Panc1 (cell line): ENCODE results near the gene TLR6. TPM values are rescaled to one million over a fixed set of nuclear protein-coding genes. Genes with fewer than 3 reads are reported as not detected.

ENCODE experiments used
- ATAC-seq: fragments of 200-7000 bp; cut with Tn5 transposase; 2 replicates; pipeline ENCODE4 v1.9.1; 2020; ENCODE audit warnings: mild to moderate bottlenecking, moderate library complexity
- BruUV-seq: library from RNA; stranded (reverse); fragments of 400-500 nt; replicated peaks from 2 replicates; lab custom pipeline; 2021; lab: Mats Ljungman, UMichigan
- CTCF ChIA-PET: fragments of 300-600 bp; sonication (Branson Sonifier 250); formaldehyde crosslinking; loops from one replicate; lab custom pipeline; 2022; ENCODE audit warnings: antibody characterized with exemption; lab: Charles Lee
- POLR2A ChIA-PET: fragments of 300-600 bp; sonication (Branson Sonifier 250); formaldehyde crosslinking; loops from one replicate; lab custom pipeline; 2022; ENCODE audit warnings: antibody characterized with exemption; lab: Charles Lee
- DNase-seq: peaks from one replicate; pipeline ENCODE4 v3.0.0-alpha.2; 2010; ENCODE audit warnings: low read depth, low spot score
- H3K27ac ChIP-seq: 2 replicates; pipeline ENCODE4 v1.5.1; 2011; ENCODE audit warnings: mild to moderate bottlenecking, low read length, inconsistent platforms
- H3K27me3 ChIP-seq: fragments of 200-500 bp; sonication (Bioruptor generic); 2 replicates; pipeline ENCODE4 v1.6.0; 2014; ENCODE audit warnings: low read length, inconsistent platforms; ENCODE audit not compliant: control insufficient read depth, insufficient read depth
- H3K36me3 ChIP-seq: fragments of 200-500 bp; sonication (Bioruptor generic); 2 replicates; pipeline ENCODE4 v1.5.1; 2014; ENCODE audit warnings: inconsistent platforms, mild to moderate bottlenecking, low read length, moderate library complexity; ENCODE audit not compliant: control insufficient read depth, insufficient read depth
- H3K4me1 ChIP-seq: 2 replicates; pipeline ENCODE4 v1.5.1; 2011; ENCODE audit warnings: inconsistent platforms, mild to moderate bottlenecking, low read length, moderate library complexity; ENCODE audit not compliant: control insufficient read depth, insufficient read depth
- H3K4me3 ChIP-seq, 2 experiments: 2 replicates each; pipeline ENCODE4 v1.5.1; 2011 to 2012; ENCODE audit warnings: low read depth in 2 of 2, low read length in 2 of 2, mild to moderate bottlenecking in 2 of 2, inconsistent platforms in 1 of 2, moderate library complexity in 1 of 2
- H3K9me3 ChIP-seq: fragments of 200-500 bp; sonication (Bioruptor generic); 2 replicates; pipeline ENCODE4 v1.5.1; 2014; ENCODE audit warnings: low read depth, mild to moderate bottlenecking, inconsistent platforms, low read length, moderate library complexity; ENCODE audit not compliant: control insufficient read depth, insufficient read depth
- POLR2AphosphoS5 ChIP-seq: IDR thresholded peaks from 2 replicates; pipeline ENCODE4 v1.6.1; 2012; ENCODE audit warnings: mild to moderate bottlenecking, low read depth, low read length, moderate library complexity
- SIN3A ChIP-seq: IDR thresholded peaks from 2 replicates; pipeline ENCODE4 v1.6.1; 2012; ENCODE audit warnings: low read depth, mild to moderate bottlenecking, low read length, moderate library complexity, borderline replicate concordance; ENCODE audit not compliant: insufficient read depth
- TCF7L2 ChIP-seq: IDR thresholded peaks from 2 replicates; pipeline ENCODE4 v1.6.1; 2011; ENCODE audit warnings: mild to moderate bottlenecking, low read depth, low read length, inconsistent platforms
- in situ Hi-C: cut with HindIII; loops from 2 replicates; pipeline ENCODE4 v1.10.0; 2016; ENCODE audit warnings: low sequenced_read_pairs, low pct_unique_long_range_greater_than_20kb
- intact Hi-C: fragments of 100-400 bp; cut with micrococcal nuclease; formaldehyde crosslinking; loops from one replicate; pipeline ENCODE4 v1.10.0; 2022; ENCODE audit not compliant: unreplicated experiment
- total RNA-seq: library from RNA; stranded (reverse); gene quantifications from one replicate; pipeline ENCODE4 v1.2.1, GENCODE V29; 2021; ENCODE audit not compliant: unreplicated experiment
- TF ChIP-seq, protein P1 (sequence below): fragments of 450-650 bp; IDR thresholded peaks from 2 replicates; pipeline ENCODE4 v1.5.1; 2017; ENCODE audit warnings: mild to moderate bottlenecking
- TF ChIP-seq, protein P2 (sequence below), 2 experiments: IDR thresholded peaks; 2 replicates each; pipeline ENCODE4 v1.6.1; 2011 to 2012; ENCODE audit warnings: low read depth in 2 of 2, control low read depth in 1 of 2, low read length in 1 of 2, mild to moderate bottlenecking in 1 of 2, moderate library complexity in 1 of 2; ENCODE audit not compliant: insufficient read depth in 1 of 2

TLR6 gene
- total RNA-seq, 1 experiment from 2014 or later = 1.1 TPM

DNA sequence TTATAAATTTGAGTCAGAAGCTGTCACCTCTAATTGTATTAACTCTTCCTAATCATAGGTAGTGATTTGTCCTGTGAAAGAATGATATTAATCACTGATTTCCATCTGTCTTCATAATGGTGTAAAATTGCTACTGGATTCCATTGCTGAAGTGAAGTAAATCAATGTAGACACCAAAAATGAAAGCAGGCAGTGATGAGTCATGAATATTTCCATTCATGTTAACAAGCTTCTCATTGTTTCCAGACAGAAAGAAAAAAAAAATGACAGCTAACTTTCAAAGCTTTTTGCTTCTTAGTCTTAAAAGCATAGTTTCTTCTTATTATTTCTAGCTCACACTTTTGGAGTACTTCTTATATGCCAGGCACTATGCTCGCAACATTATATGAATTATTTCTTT is 32.5 kb upstream of the TLR6 start:
- BruUV-seq = no TSS peak
- ATAC-seq (no peak), DNase-seq (no peak)
- in situ Hi-C loops = no loop called here
- Histone ChIP-seq H3K4me1 (peaks cover 2% of the 10 kb centered on the region), H3K9me3 (no peaks in the 10 kb centered on the region), H3K36me3 (no peaks in the 10 kb centered on the region; the same call in 1 of the 2 replicates), H3K27ac (0 out of 2 replicates have a peak overlapping the region, but pooled peaks have one; percentile 29), H3K27me3 (no peaks in the 10 kb centered on the region), H3K4me3 (no peak overlapping the region)
- intact Hi-C loops = no loop called here
- POLR2A ChIA-PET = interaction anchor here (1.0 kb wide), 1 partner anchor 57 kb away, joined by 6 read pairs; no protein-coding TSS in a partner anchor
- no peak for TF ChIP-seq SIN3A
- TF ChIP-seq, protein P1, sequence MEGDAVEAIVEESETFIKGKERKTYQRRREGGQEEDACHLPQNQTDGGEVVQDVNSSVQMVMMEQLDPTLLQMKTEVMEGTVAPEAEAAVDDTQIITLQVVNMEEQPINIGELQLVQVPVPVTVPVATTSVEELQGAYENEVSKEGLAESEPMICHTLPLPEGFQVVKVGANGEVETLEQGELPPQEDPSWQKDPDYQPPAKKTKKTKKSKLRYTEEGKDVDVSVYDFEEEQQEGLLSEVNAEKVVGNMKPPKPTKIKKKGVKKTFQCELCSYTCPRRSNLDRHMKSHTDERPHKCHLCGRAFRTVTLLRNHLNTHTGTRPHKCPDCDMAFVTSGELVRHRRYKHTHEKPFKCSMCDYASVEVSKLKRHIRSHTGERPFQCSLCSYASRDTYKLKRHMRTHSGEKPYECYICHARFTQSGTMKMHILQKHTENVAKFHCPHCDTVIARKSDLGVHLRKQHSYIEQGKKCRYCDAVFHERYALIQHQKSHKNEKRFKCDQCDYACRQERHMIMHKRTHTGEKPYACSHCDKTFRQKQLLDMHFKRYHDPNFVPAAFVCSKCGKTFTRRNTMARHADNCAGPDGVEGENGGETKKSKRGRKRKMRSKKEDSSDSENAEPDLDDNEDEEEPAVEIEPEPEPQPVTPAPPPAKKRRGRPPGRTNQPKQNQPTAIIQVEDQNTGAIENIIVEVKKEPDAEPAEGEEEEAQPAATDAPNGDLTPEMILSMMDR = no peak
- TF ChIP-seq, protein P2, sequence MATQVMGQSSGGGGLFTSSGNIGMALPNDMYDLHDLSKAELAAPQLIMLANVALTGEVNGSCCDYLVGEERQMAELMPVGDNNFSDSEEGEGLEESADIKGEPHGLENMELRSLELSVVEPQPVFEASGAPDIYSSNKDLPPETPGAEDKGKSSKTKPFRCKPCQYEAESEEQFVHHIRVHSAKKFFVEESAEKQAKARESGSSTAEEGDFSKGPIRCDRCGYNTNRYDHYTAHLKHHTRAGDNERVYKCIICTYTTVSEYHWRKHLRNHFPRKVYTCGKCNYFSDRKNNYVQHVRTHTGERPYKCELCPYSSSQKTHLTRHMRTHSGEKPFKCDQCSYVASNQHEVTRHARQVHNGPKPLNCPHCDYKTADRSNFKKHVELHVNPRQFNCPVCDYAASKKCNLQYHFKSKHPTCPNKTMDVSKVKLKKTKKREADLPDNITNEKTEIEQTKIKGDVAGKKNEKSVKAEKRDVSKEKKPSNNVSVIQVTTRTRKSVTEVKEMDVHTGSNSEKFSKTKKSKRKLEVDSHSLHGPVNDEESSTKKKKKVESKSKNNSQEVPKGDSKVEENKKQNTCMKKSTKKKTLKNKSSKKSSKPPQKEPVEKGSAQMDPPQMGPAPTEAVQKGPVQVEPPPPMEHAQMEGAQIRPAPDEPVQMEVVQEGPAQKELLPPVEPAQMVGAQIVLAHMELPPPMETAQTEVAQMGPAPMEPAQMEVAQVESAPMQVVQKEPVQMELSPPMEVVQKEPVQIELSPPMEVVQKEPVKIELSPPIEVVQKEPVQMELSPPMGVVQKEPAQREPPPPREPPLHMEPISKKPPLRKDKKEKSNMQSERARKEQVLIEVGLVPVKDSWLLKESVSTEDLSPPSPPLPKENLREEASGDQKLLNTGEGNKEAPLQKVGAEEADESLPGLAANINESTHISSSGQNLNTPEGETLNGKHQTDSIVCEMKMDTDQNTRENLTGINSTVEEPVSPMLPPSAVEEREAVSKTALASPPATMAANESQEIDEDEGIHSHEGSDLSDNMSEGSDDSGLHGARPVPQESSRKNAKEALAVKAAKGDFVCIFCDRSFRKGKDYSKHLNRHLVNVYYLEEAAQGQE (IDR thresholded peaks at IDR 0.05; ENCODE audit: insufficient read depth in 1 of 2, low read depth in 2 of 2, low read length in 1 of 2) = no peak
- TF ChIP-seq TCF7L2 = no peak
- no peak for TF ChIP-seq POLR2AphosphoS5
- CTCF ChIA-PET = interaction anchor here (0.5 kb wide), 1 partner anchor 102 kb away, joined by 4 read pairs; no protein-coding TSS in a partner anchor

DNA sequence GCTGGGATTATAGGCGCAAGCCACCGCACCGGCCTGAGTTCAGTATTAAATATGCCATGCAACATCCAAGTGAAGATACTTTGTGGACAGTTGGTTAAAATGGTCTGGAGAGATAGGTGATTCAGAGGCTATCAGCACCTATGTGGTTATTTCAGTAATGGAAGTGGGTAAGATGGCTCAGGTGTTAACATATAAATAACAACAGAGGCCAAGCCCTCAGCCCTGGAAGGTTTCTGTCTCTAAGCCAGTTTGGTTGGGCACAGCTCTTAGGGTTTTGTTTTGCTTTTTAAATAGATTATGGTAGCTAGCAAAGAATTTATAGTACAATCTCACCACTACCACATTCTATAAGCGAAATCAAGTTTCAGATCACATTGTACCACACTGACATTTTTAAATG is 27.6 kb upstream of the TLR6 start:
- Histone ChIP-seq H3K27me3 (no peaks in the 10 kb centered on the region), H3K27ac (no peak overlapping the region), H3K9me3 (no peaks in the 10 kb centered on the region), H3K4me3 (no peak overlapping the region), H3K4me1 (peaks cover 2% of the 10 kb centered on the region), H3K36me3 (no peaks in the 10 kb centered on the region)
- BruUV-seq = no TSS peak
- in situ Hi-C loops = no loop called here
- intact Hi-C loops = no loop called here
- TF ChIP-seq, protein P1 = no peak
- TF ChIP-seq, protein P2 (IDR thresholded peaks at IDR 0.05; ENCODE audit: insufficient read depth in 1 of 2, low read depth in 2 of 2, low read length in 1 of 2) = no peak
- TF ChIP-seq TCF7L2 = no peak
- TF ChIP-seq POLR2AphosphoS5 = no peak
- TF ChIP-seq SIN3A = no peak
- ATAC-seq (no peak), DNase-seq (no peak)
- CTCF ChIA-PET = no interaction called here
- POLR2A ChIA-PET = no interaction called here
